Measurements from ENCODE around the gene SCGB1D4. TPM values are rescaled to one million over a fixed set of nuclear protein-coding genes. Genes with fewer than 3 reads are reported as not detected.
A peak's percentile ranks its signal among the peaks of the same experiment; 100 is the strongest.
"Not testable (repeated sequence)": the region's sequence is repeated elsewhere in the genome, so short reads cannot be mapped to it uniquely, and the experiment has no call there.

SCGB1D4 gene
- total RNA-seq, 1 donor from 2014 or later = not detected

- Histone ChIP-seq H4K20me1 (ENCODE audit: insufficient read depth, low read length) (no peaks in the 10 kb centered on the region), H3K4me2 (ENCODE audit: low read length) (peak within 1 kb of the TSS; percentile 98), H3K9ac (ENCODE audit: low read length) (peak within 1 kb of the TSS; percentile 71), H3K4me1 (ENCODE audit: insufficient read depth, low read length) (peaks cover 4% of the 10 kb centered on the region), H3K27me3 (ENCODE audit: insufficient read depth, low read length) (peaks cover 6% of the 10 kb centered on the region), H2AFZ (ENCODE audit: low read depth, low read length) (peak within 1 kb of the TSS; percentile 92), H3K27ac (ENCODE audit: low read depth, low read length) (no peak within 1 kb of the TSS), H3K4me3 (ENCODE audit: insufficient read depth, low read depth, low read length) (peak within 1 kb of the TSS; percentile 69), H3K9me3 (ENCODE audit: insufficient read depth, low read depth, low read length) (no peaks in the 10 kb centered on the region), H3K36me3 (ENCODE audit: insufficient read depth, low read length) (no peaks in the 10 kb centered on the region), H3K79me2 (ENCODE audit: insufficient read depth, low read length) (no peaks in the 10 kb centered on the region)
- Mint-ChIP-seq H3K36me3 (ENCODE audit: low read depth, unreplicated experiment) (no peaks in the 10 kb centered on the region), H3K9me3 (ENCODE audit: unreplicated experiment) (no peaks in the 10 kb centered on the region), H3K4me3 (ENCODE audit: unreplicated experiment) (peak within 1 kb of the TSS; percentile 86), H3K27ac (ENCODE audit: unreplicated experiment) (no peak within 1 kb of the TSS), H3K27me3 (ENCODE audit: low read depth, unreplicated experiment) (peaks cover 36% of the 10 kb centered on the region), H3K4me1 (ENCODE audit: low read depth, unreplicated experiment) (no peaks in the 10 kb centered on the region)
- FAIRE-seq = no peak
- peak; percentile 15 for DNase-seq (ENCODE audit: low read depth)
- TF ChIP-seq EZH2 (IDR thresholded peaks at IDR 0.05; ENCODE audit: insufficient read depth, low read length) (no peak), CTCF (IDR thresholded peaks at IDR 0.05; ENCODE audit: insufficient read depth, low read depth, low read length) (no peak)
These were observed 38.7 kb upstream of the SCGB1D4 start, which contains the start of gene ASRGL1 for GRCh38 chr11:62337303-62338181. Gene ASRGL1, plus strand, starts transcription at chr11:62337448. Its CDS starts 530 bp downstream, at chr11:62337978.

DNA sequence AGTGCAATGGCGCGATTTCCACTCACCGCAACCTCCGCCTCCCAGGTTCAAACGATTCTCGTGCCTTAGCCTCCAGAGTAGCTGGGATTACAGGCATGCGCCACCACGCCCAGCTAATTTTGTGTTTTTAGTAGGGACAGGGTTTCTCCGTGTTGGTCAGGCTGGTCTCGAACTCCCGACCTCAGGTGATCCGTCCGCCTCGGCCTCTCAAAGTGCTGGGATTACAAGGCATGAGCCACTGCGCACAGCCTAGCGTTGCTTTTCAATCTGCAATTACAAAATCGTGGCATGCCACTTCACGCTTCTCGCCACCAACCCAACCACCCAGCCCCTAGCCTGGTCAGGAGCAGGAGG, 38.1 kb upstream of the SCGB1D4 start:
- not testable (repeated sequence) for H3K9me3 Mint-ChIP-seq (ENCODE audit: unreplicated experiment); FAIRE-seq; DNase-seq (ENCODE audit: low read depth); H3K36me3 Mint-ChIP-seq (ENCODE audit: low read depth, unreplicated experiment); H4K20me1 ChIP-seq (ENCODE audit: insufficient read depth, low read length); H3K27ac ChIP-seq (ENCODE audit: low read depth, low read length); H3K4me1 ChIP-seq (ENCODE audit: insufficient read depth, low read length); H3K36me3 ChIP-seq (ENCODE audit: insufficient read depth, low read length); H3K27me3 ChIP-seq (ENCODE audit: insufficient read depth, low read length); H3K27ac Mint-ChIP-seq (ENCODE audit: unreplicated experiment); H3K9me3 ChIP-seq (ENCODE audit: insufficient read depth, low read depth, low read length); H3K4me1 Mint-ChIP-seq (ENCODE audit: low read depth, unreplicated experiment); H3K79me2 ChIP-seq (ENCODE audit: insufficient read depth, low read length)
- Histone ChIP-seq H3K4me3 (ENCODE audit: insufficient read depth, low read depth, low read length) (peak overlapping the region; percentile 69), H3K4me2 (ENCODE audit: low read length) (peak overlapping the region; percentile 98), H3K9ac (ENCODE audit: low read length) (peak overlapping the region; percentile 71), H2AFZ (ENCODE audit: low read depth, low read length) (peak overlapping the region; percentile 92)
- Mint-ChIP-seq H3K27me3 (ENCODE audit: low read depth, unreplicated experiment) (peaks cover 40% of the 10 kb centered on the region), H3K4me3 (ENCODE audit: unreplicated experiment) (peak overlapping the region; percentile 86)

DNA sequence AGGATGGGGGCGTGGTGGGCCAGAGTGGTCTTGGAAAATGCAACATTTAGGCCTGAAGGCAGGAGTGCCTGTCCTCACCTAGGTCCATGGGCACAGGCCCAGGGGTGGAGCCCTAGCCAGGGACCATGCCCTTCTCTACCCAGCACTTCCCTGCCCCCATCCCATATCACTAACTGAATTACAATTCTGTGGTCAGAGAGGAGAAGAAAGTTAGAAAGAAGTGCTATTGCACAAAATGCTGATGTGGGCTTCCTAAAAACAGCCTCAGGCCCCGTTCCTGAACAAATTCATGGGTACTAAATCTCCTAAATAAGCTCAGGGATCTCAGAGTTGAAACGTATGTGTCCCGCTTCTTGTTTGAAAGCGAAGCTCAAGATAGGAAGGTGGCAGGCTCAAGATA, 34.9 kb upstream of the SCGB1D4 start:
- Histone ChIP-seq H2AFZ (ENCODE audit: low read depth, low read length) (no peak overlapping the region), H3K79me2 (ENCODE audit: insufficient read depth, low read length) (no peaks in the 10 kb centered on the region), H3K27me3 (ENCODE audit: insufficient read depth, low read length) (peaks cover 10% of the 10 kb centered on the region), H4K20me1 (ENCODE audit: insufficient read depth, low read length) (no peaks in the 10 kb centered on the region), H3K36me3 (ENCODE audit: insufficient read depth, low read length) (no peaks in the 10 kb centered on the region), H3K27ac (ENCODE audit: low read depth, low read length) (no peak overlapping the region), H3K9me3 (ENCODE audit: insufficient read depth, low read depth, low read length) (no peaks in the 10 kb centered on the region), H3K9ac (ENCODE audit: low read length) (no peak overlapping the region), H3K4me1 (ENCODE audit: insufficient read depth, low read length) (peaks cover 4% of the 10 kb centered on the region), H3K4me2 (ENCODE audit: low read length) (no peak overlapping the region), H3K4me3 (ENCODE audit: insufficient read depth, low read depth, low read length) (no peak overlapping the region)
- FAIRE-seq (no peak), DNase-seq (ENCODE audit: low read depth) (no peak)
- H3K27me3 Mint-ChIP-seq (ENCODE audit: low read depth, unreplicated experiment) = peaks cover 54% of the 10 kb centered on the region
- peaks cover 2% of the 10 kb centered on the region for H3K9me3 Mint-ChIP-seq (ENCODE audit: unreplicated experiment)
- H3K27ac Mint-ChIP-seq (ENCODE audit: unreplicated experiment) = no peak overlapping the region
- no peak overlapping the region for H3K4me3 Mint-ChIP-seq (ENCODE audit: unreplicated experiment)
- no peak for TF ChIP-seq CTCF (IDR thresholded peaks at IDR 0.05; ENCODE audit: insufficient read depth, low read depth, low read length)
- no peaks in the 10 kb centered on the region for H3K4me1 Mint-ChIP-seq (ENCODE audit: low read depth, unreplicated experiment)
- H3K36me3 Mint-ChIP-seq (ENCODE audit: low read depth, unreplicated experiment) = no peaks in the 10 kb centered on the region

DNA sequence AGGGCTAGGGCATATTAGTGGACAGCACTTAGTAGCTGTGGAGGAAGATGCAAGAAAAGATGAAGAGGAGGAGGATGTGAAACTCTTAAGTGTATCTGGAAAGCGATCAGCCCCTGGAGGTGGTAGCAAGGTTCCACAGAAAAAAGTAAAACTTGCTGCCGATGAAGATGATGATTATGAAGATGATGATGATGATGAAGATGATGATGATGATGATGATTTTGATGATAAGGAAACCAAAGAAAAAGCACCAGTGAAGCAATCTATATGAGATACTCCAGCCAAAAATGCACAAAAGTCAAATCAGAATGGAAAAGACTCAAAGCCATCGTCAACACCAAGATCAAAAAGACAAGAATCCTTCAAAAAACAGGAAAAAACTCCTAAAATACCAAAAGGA, 32.4 kb upstream of the SCGB1D4 start:
- H3K9ac ChIP-seq (ENCODE audit: low read length) = not testable (repeated sequence)

More for the DNA sequence above, 32.4 kb upstream of the SCGB1D4 start:
- not testable (repeated sequence) for H2AFZ ChIP-seq (ENCODE audit: low read depth, low read length); H3K36me3 Mint-ChIP-seq (ENCODE audit: low read depth, unreplicated experiment); H3K9me3 Mint-ChIP-seq (ENCODE audit: unreplicated experiment); H3K9me3 ChIP-seq (ENCODE audit: insufficient read depth, low read depth, low read length); H3K36me3 ChIP-seq (ENCODE audit: insufficient read depth, low read length); H3K27ac ChIP-seq (ENCODE audit: low read depth, low read length); H3K4me3 Mint-ChIP-seq (ENCODE audit: unreplicated experiment); FAIRE-seq; H4K20me1 ChIP-seq (ENCODE audit: insufficient read depth, low read length); H3K79me2 ChIP-seq (ENCODE audit: insufficient read depth, low read length); H3K4me1 ChIP-seq (ENCODE audit: insufficient read depth, low read length); H3K4me1 Mint-ChIP-seq (ENCODE audit: low read depth, unreplicated experiment); DNase-seq (ENCODE audit: low read depth); H3K27ac Mint-ChIP-seq (ENCODE audit: unreplicated experiment); H3K4me3 ChIP-seq (ENCODE audit: insufficient read depth, low read depth, low read length); H3K4me2 ChIP-seq (ENCODE audit: low read length)
- peaks cover 10% of the 10 kb centered on the region for H3K27me3 ChIP-seq (ENCODE audit: insufficient read depth, low read length)
- H3K27me3 Mint-ChIP-seq (ENCODE audit: low read depth, unreplicated experiment) = peaks cover 45% of the 10 kb centered on the region
